Parathyroid adenoma (tissue), 2 donors: ENCODE results near the gene PYGO1.

Experiments used
- H2AFZ ChIP-seq: fragments of 300-600 bp; sonication (generic); one replicate; pipeline ENCODE4 v1.7.0; 2017; ENCODE audit warnings: antibody characterized with exemption, mild to moderate bottlenecking
- H3K27ac ChIP-seq: fragments of 300-600 bp; sonication (generic); one replicate; pipeline ENCODE4 v1.7.0; 2017
- H3K27me3 ChIP-seq: fragments of 300-600 bp; sonication (generic); one replicate; pipeline ENCODE4 v1.7.0; 2017; ENCODE audit warnings: low read length; ENCODE audit not compliant: control insufficient read depth, insufficient read depth
- H3K36me3 ChIP-seq: fragments of 300-600 bp; sonication (generic); one replicate; pipeline ENCODE4 v1.7.0; 2017; ENCODE audit warnings: low read length; ENCODE audit not compliant: control insufficient read depth, insufficient read depth
- H3K4me1 ChIP-seq: fragments of 300-600 bp; sonication (generic); one replicate; pipeline ENCODE4 v1.7.0; 2017; ENCODE audit warnings: control low read depth
- H3K4me2 ChIP-seq: fragments of 300-600 bp; sonication (generic); one replicate; pipeline ENCODE4 v1.7.0; 2017; ENCODE audit warnings: low read length
- H3K4me3 ChIP-seq: fragments of 300-600 bp; sonication (generic); one replicate; pipeline ENCODE4 v1.7.0; 2017; ENCODE audit warnings: low read depth, low read length
- H3K79me2 ChIP-seq: fragments of 300-600 bp; sonication (generic); one replicate; pipeline ENCODE4 v1.7.0; 2017; ENCODE audit warnings: control low read depth
- H3K9ac ChIP-seq: fragments of 300-600 bp; sonication (generic); one replicate; pipeline ENCODE4 v1.7.0; 2017; ENCODE audit warnings: mild to moderate bottlenecking
- H3K9me3 ChIP-seq: fragments of 300-600 bp; sonication (generic); one replicate; pipeline ENCODE4 v1.7.0; 2017; ENCODE audit warnings: low read length; ENCODE audit not compliant: control insufficient read depth
- TF ChIP-seq, protein P1 (sequence below): fragments of 300-600 bp; sonication (generic); IDR thresholded peaks from one replicate; pipeline ENCODE4 v1.7.0; 2017; ENCODE audit warnings: antibody characterized with exemption, mild to moderate bottlenecking
- donor health status: primary hyperparathyroidism.

Gene PYGO1

DNA sequence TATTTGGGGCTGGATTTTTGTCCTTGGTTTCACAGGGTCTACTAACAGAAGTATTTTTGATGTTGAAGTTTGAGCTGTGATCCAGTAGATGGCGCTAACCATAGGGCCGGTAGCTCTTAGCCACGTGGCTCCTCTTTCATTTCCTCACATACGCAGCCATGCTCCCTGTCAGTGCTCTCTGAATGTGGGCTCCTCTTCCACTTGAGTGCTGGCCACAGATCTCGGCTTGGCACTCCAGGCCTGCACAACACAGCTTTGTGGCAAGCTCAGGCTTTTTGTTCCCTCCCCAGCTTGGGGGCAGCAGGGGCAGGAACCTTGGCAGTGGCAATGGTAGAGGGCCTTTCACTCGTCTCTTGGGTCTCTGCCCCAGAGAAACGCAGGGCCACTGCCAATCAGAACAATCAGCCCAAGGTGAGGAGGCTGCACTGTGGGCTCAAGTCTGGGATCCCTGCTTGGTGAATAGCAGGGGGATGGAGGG lies 61.5 kb downstream of the PYGO1 start:
- Histone ChIP-seq H3K36me3 (no peaks in the 10 kb centered on the region), H2AFZ (peak overlapping the region; percentile 78), H3K4me3 (no peak overlapping the region), H3K27ac (no peak overlapping the region), H3K27me3 (no peaks in the 10 kb centered on the region), H3K9ac (no peak overlapping the region), H3K4me1 (no peaks in the 10 kb centered on the region), H3K4me2 (no peak overlapping the region), H3K9me3 (no peaks in the 10 kb centered on the region), H3K79me2 (no peaks in the 10 kb centered on the region)
- TF ChIP-seq, protein P1, sequence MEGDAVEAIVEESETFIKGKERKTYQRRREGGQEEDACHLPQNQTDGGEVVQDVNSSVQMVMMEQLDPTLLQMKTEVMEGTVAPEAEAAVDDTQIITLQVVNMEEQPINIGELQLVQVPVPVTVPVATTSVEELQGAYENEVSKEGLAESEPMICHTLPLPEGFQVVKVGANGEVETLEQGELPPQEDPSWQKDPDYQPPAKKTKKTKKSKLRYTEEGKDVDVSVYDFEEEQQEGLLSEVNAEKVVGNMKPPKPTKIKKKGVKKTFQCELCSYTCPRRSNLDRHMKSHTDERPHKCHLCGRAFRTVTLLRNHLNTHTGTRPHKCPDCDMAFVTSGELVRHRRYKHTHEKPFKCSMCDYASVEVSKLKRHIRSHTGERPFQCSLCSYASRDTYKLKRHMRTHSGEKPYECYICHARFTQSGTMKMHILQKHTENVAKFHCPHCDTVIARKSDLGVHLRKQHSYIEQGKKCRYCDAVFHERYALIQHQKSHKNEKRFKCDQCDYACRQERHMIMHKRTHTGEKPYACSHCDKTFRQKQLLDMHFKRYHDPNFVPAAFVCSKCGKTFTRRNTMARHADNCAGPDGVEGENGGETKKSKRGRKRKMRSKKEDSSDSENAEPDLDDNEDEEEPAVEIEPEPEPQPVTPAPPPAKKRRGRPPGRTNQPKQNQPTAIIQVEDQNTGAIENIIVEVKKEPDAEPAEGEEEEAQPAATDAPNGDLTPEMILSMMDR: peak; percentile 46

DNA sequence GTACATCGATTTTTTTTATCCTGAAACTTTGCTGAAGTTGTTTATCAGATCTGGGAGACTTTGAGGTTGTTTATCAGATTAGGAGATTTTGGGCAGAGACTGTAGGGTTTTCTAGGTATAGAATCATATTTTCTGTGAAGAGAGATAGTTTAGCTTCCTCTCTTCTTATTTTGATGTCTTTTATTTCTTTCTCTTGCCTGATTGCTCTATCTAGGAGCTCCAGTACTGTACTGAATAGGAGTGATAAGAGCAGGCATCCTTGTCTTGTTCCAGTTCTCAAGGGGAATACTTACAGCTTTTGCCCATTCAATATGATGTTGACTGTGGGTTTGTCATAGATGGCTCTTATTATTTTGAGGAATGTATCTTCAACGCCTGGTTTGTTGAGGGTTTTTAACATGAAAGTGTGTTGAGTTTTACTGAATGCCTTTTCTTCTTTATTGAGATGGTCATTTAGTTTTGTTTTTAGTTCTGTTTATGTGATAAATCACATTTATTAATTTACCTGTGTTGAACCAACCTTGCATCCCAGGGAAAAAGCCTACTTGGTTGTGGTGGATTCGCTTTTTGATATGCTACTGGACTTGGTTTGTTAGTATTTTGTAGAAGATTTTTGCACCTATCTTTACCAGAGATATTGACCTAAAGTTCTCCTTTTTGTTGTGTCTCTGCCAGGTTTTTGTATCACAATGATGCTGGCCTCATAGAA lies 65.2 kb downstream of the PYGO1 start:
- no peak overlapping the region for H3K9ac ChIP-seq
- no peaks in the 10 kb centered on the region for H3K27me3 ChIP-seq
- H3K36me3 ChIP-seq: no peaks in the 10 kb centered on the region
- no peaks in the 10 kb centered on the region for H3K4me1 ChIP-seq
- H3K27ac ChIP-seq: no peak overlapping the region
- H3K4me3 ChIP-seq: no peak overlapping the region
- H3K9me3 ChIP-seq: no peaks in the 10 kb centered on the region
- TF ChIP-seq, protein P1: no peak
- no peak overlapping the region for H2AFZ ChIP-seq
- H3K4me2 ChIP-seq: no peak overlapping the region
- H3K79me2 ChIP-seq: no peaks in the 10 kb centered on the region

DNA sequence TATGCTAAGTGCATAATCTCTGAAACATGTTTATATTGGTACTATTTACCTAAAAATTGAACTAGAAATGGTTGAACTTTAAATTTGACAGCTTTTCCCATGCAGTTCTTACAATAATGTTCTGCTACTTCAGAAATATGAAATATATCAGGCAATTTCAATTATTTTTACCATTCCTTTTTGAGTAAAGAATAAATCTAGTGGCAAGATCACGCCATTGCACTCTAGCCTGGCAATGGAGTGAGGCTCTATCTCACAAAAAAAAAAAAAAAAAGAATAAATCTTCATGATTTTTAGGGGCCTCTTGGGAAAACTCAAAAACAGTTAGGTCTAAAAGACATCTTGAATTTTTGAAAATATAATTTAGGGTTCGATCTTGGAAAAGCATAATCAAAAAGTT lies 69.5 kb downstream of the PYGO1 start:
- Histone ChIP-seq H3K27ac (no peak overlapping the region), H3K36me3 (no peaks in the 10 kb centered on the region), H2AFZ (no peak overlapping the region), H3K27me3 (no peaks in the 10 kb centered on the region), H3K4me2 (no peak overlapping the region), H3K4me1 (no peaks in the 10 kb centered on the region), H3K9me3 (no peaks in the 10 kb centered on the region), H3K9ac (no peak overlapping the region), H3K4me3 (no peak overlapping the region), H3K79me2 (no peaks in the 10 kb centered on the region)
- TF ChIP-seq, protein P1: no peak

GRCh38 chr15:55518009-55518408 lies 70.1 kb downstream of the PYGO1 start:
- H3K9ac ChIP-seq: no peak overlapping the region
- no peaks in the 10 kb centered on the region for H3K27me3 ChIP-seq
- TF ChIP-seq, protein P1: no peak
- no peak overlapping the region for H3K27ac ChIP-seq
- H3K79me2 ChIP-seq: no peaks in the 10 kb centered on the region
- no peak overlapping the region for H3K4me3 ChIP-seq
- H3K36me3 ChIP-seq: no peaks in the 10 kb centered on the region
- H3K9me3 ChIP-seq: no peaks in the 10 kb centered on the region
- no peaks in the 10 kb centered on the region for H3K4me1 ChIP-seq
- H2AFZ ChIP-seq: no peak overlapping the region
- H3K4me2 ChIP-seq: no peak overlapping the region
